ENCODE measurements around the gene B2M.
"Not testable (repeated sequence)": the region's sequence is repeated elsewhere in the genome, so short reads cannot be mapped to it uniquely, and the experiment has no call there.

B2M gene

GRCh38 chr15:44700676-44701075, 10.6 kb upstream of the B2M start:
- DNase-seq: not testable (repeated sequence)

- no peak for DNase-seq
Observed at GRCh38 chr15:44705986-44706385, 5.3 kb upstream of the B2M start.

GRCh38 chr15:44706401-44706800, 4.9 kb upstream of the B2M start:
- no peak for DNase-seq

DNA sequence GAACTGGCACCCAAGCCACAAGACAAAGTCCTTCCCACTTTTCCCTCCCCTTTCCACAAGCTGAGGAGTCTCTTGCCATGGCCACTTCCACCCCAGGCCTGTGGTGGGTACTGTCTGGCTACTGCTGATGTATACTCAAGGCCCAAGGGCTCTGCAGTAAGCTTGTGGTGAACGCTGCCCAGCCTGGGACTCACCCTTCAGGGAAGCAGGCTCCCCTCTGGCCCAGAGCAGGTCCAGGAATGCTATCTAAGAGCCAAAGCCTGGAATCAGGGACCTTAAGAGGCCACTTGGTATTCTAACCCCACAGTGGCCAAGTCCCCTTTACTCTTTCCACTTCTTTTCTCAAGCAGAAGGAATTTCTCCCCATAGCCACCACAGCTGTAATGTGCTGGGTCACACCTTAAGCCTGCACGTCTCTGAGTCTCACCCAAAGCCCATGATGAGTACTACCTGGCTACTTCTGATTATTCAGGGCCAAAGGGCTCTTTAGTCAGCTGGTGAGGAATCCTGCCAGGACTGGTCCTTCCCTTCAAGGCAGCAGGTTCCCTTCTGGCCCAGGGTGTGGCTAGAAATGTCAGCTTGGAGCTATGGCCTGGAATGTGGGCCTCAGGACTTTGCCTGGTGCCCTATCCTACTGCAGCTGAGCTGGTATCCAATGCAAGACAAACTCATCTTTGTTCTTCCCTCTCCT, 4.2 kb upstream of the B2M start:
- no peak for DNase-seq

- DNase-seq: no peak
Observed at GRCh38 chr15:44710236-44711095, 851 bp upstream of the B2M start.

DNA sequence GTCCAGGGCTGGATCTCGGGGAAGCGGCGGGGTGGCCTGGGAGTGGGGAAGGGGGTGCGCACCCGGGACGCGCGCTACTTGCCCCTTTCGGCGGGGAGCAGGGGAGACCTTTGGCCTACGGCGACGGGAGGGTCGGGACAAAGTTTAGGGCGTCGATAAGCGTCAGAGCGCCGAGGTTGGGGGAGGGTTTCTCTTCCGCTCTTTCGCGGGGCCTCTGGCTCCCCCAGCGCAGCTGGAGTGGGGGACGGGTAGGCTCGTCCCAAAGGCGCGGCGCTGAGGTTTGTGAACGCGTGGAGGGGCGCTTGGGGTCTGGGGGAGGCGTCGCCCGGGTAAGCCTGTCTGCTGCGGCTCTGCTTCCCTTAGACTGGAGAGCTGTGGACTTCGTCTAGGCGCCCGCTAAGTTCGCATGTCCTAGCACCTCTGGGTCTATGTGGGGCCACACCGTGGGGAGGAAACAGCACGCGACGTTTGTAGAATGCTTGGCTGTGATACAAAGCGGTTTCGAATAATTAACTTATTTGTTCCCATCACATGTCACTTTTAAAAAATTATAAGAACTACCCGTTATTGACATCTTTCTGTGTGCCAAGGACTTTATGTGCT, 527 bp downstream of the B2M start:
- peak; percentile 72 for DNase-seq

DNA sequence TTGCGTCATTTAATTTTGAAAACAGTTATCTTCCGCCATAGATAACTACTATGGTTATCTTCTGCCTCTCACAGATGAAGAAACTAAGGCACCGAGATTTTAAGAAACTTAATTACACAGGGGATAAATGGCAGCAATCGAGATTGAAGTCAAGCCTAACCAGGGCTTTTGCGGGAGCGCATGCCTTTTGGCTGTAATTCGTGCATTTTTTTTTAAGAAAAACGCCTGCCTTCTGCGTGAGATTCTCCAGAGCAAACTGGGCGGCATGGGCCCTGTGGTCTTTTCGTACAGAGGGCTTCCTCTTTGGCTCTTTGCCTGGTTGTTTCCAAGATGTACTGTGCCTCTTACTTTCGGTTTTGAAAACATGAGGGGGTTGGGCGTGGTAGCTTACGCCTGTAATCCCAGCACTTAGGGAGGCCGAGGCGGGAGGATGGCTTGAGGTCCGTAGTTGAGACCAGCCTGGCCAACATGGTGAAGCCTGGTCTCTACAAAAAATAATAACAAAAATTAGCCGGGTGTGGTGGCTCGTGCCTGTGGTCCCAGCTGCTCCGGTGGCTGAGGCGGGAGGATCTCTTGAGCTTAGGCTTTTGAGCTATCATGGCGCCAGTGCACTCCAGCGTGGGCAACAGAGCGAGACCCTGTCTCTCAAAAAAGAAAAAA, 1.2 kb downstream of the B2M start:
- peak; percentile 69 for DNase-seq

DNA sequence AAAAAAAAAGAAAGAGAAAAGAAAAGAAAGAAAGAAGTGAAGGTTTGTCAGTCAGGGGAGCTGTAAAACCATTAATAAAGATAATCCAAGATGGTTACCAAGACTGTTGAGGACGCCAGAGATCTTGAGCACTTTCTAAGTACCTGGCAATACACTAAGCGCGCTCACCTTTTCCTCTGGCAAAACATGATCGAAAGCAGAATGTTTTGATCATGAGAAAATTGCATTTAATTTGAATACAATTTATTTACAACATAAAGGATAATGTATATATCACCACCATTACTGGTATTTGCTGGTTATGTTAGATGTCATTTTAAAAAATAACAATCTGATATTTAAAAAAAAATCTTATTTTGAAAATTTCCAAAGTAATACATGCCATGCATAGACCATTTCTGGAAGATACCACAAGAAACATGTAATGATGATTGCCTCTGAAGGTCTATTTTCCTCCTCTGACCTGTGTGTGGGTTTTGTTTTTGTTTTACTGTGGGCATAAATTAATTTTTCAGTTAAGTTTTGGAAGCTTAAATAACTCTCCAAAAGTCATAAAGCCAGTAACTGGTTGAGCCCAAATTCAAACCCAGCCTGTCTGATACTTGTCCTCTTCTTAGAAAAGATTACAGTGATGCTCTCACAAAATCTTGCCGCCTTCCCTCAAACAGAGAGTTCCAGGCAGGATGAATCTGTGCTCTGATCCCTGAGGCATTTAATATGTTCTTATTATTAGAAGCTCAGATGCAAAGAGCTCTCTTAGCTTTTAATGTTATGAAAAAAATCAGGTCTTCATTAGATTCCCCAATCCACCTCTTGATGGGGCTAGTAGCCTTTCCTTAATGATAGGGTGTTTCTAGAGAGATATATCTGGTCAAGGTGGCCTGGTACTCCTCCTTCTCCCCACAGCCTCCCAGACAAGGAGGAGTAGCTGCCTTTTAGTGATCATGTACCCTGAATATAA, 2.0 kb downstream of the B2M start:
- no peak for DNase-seq

GRCh38 chr15:44715142-44715796, 4.0 kb downstream of the B2M start:
- no peak for DNase-seq

- DNase-seq: no peak
Observed at GRCh38 chr15:44715797-44716334, 4.5 kb downstream of the B2M start.

GRCh38 chr15:44716983-44717602, 5.8 kb downstream of the B2M start:
- DNase-seq: no peak

DNA sequence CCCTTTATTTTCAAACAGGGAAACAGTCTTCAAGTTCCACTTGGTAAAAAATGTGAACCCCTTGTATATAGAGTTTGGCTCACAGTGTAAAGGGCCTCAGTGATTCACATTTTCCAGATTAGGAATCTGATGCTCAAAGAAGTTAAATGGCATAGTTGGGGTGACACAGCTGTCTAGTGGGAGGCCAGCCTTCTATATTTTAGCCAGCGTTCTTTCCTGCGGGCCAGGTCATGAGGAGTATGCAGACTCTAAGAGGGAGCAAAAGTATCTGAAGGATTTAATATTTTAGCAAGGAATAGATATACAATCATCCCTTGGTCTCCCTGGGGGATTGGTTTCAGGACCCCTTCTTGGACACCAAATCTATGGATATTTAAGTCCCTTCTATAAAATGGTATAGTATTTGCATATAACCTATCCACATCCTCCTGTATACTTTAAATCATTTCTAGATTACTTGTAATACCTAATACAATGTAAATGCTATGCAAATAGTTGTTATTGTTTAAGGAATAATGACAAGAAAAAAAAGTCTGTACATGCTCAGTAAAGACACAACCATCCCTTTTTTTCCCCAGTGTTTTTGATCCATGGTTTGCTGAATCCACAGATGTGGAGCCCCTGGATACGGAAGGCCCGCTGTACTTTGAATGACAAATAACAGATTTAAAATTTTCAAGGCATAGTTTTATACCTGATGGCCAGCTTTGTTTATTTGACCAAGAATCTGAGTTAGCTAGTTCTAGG, 7.0 kb downstream of the B2M start:
- DNase-seq: no peak

- no peak for DNase-seq
Observed at GRCh38 chr15:44718927-44719292, 7.6 kb downstream of the B2M start.

DNA sequence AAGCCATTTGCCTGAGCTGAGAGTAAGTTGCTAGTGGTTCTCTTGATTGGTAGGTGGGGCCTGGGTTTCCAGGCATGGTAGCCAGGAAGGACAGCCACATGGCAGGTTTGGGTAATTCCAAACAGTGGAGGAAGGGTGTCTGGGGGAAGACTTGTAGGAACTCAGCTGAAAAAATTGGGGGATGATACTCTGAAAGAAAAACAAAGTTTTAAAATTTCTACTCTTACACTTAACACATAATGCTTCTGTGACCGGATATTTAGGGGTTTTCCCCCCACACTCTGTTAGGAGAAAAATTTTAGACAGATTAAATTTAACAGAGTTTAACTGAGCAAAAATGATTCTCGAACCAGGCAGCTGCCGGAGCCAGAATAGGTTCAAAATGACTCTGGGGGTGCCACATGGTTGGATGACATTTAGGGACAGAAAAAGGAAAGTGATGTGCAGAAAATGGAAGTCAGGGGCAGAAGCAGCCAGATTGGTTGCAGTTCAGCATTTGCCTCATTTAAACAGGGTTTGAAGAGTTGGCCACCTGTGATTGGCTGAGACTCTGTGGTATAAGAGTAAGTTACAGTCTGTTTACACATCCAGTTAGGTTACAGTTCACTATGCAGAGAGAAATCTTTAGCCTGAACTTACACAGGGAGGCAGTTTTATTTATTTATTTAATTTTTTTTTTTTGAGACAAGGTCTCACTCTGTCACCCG, 8.1 kb downstream of the B2M start:
- peak; percentile 80 for DNase-seq

DNA sequence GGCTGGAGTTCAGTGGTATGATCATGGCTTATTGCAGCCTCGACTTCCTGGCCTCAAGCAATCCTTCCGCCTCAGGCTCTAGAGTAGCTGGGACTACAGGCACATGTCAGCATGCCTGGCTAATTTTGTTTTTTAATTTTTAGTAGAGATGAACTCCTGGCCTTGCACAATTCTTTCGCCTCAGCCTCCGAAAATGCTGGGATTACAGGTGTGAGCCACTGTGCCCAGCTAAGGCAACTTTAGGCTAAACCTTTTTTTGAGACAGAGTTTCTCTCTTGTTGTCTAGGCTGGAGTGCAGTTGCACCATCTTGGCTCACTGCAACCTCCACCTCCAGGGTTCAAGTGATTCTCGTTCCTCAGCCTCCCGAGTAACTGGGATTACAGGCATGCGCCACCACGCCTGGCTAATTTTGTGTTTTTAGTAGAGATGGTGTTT, 8.7 kb downstream of the B2M start:
- DNase-seq: peak; percentile 65

DNA sequence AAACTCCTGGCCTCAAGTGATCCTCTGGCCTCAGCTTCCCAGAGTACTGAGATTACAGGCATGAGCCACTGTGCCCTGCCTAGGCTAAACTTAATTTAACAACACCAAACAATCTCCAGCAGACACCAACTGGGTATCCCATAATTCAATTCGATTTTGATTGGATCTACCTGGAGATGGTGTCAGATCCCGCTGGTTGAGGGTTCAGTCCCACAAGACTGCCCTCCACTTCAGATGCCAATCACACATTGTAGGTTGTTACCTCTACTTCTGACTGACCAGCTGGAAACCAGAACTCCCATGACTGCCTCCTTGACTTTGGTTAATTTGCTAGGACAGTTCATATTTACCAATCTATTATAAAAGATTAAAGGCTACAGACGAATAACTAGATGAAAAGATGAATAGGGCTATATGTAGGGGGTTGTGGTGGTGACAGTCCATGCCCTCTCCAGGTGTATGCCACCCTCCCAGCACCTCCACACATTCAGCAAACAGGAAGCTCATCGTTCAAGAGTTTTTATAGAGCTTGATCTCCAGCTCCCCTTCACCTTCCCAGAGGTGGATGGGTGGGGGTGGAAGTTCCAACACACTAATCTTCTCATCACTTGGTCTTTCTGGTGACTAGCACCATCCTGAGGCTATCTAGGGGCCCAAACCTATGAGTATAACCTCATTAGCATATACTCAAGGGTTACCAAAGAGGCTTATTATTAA, 9.3 kb downstream of the B2M start:
- no peak for DNase-seq

- no peak for DNase-seq
Observed at GRCh38 chr15:44722011-44722410, 10.7 kb downstream of the B2M start.

DNA sequence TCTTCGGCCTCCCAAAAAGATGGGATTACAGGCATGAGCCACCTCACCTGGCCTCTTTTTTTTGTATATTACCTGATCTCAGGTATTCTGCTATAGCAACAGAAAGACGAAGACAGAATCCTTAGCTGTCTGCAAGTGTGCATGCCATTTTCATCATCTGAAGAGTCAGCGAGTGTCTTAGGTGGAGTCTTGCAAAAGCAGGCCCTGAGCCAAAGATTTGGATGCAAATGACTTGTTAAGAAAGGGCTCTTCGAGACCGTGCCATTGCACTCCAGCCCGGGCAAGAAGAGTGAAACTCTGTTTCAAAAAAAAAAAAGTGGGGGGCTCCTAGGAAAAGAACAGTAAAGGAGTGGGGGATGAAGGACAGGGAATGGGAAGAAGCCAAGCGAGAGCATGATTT, 14.8 kb downstream of the B2M start:
- no peak for DNase-seq
